WTC11 (cell line): ENCODE data around the gene MAML3. TPM values are rescaled to one million over a fixed set of nuclear protein-coding genes. Genes with fewer than 3 reads are reported as not detected.

ENCODE experiments used
- ATAC-seq: fragments of 200-7000 bp; cut with Tn5 transposase; 2 replicates; pipeline ENCODE4 v1.10.0; 2021; ENCODE audit warnings: mild to moderate bottlenecking, moderate library complexity
- CTCF ChIA-PET: fragments of 300-600 bp; sonication (Branson Sonifier 250); formaldehyde crosslinking; loops from one replicate; lab custom pipeline; 2021; ENCODE audit warnings: antibody characterized with exemption; lab: Charles Lee
- POLR2A ChIA-PET: fragments of 350-600 bp; sonication (Branson Sonifier 250); formaldehyde crosslinking; loops from one replicate; lab custom pipeline; 2021; ENCODE audit warnings: antibody characterized with exemption; lab: Charles Lee
- DNase-seq: peaks from one replicate; pipeline ENCODE4 v3.0.0; 2021; ENCODE audit warnings: low spot score
- H3K27ac Mint-ChIP-seq: 2 replicates; pipeline ENCODE4 v1.8.0; 2021; ENCODE audit warnings: mixed read lengths
- H3K27me3 Mint-ChIP-seq: 2 replicates; pipeline ENCODE4 v1.8.0; 2021; ENCODE audit warnings: low read depth, mild to moderate bottlenecking, moderate library complexity, mixed read lengths
- H3K36me3 Mint-ChIP-seq: 2 replicates; pipeline ENCODE4 v1.8.0; 2021; ENCODE audit warnings: mixed read lengths
- H3K4me1 Mint-ChIP-seq: 2 replicates; pipeline ENCODE4 v1.8.0; 2022; ENCODE audit warnings: mixed read lengths
- H3K4me3 Mint-ChIP-seq: 2 replicates; pipeline ENCODE4 v1.8.0; 2021; ENCODE audit warnings: mild to moderate bottlenecking, moderate library complexity, mixed read lengths
- H3K9me3 Mint-ChIP-seq: 2 replicates; pipeline ENCODE4 v1.8.0; 2021; ENCODE audit warnings: mixed read lengths
- AR ChIP-seq: fragments of 250-450 bp; sonication (Bioruptor Pico); IDR thresholded peaks from 2 replicates; pipeline ENCODE4 v1.9.0; 2021; ENCODE audit warnings: mild to moderate bottlenecking
- ATF2 ChIP-seq: sonication (generic); formaldehyde crosslinking; IDR thresholded peaks from 2 replicates; pipeline ENCODE4 v1.8.1; 2022; ENCODE audit warnings: low read depth, missing genetic modification reagents, borderline replicate concordance
- ERG ChIP-seq: fragments of 250-450 bp; sonication (Bioruptor Pico); IDR thresholded peaks from 2 replicates; pipeline ENCODE4 v1.8.0; 2021; ENCODE audit warnings: mild to moderate bottlenecking
- FOXK1 ChIP-seq: sonication (generic); formaldehyde crosslinking; IDR thresholded peaks from 2 replicates; pipeline ENCODE4 v1.8.0; 2022; ENCODE audit warnings: mild to moderate bottlenecking, moderate library complexity, missing genetic modification reagents
- GRHL2 ChIP-seq: fragments of 250-450 bp; sonication (Bioruptor Pico); IDR thresholded peaks from 2 replicates; pipeline ENCODE4 v1.8.0; 2022; ENCODE audit warnings: mild to moderate bottlenecking, moderate library complexity; ENCODE audit not compliant: insufficient replicate concordance, severe bottlenecking
- GTF2I ChIP-seq: fragments of 250-450 bp; sonication (Bioruptor Pico); conservative IDR thresholded peaks from 2 replicates; pipeline ENCODE4 v1.4.0; 2021; ENCODE audit warnings: mild to moderate bottlenecking
- MXD4 ChIP-seq: fragments of 250-450 bp; sonication (Bioruptor Pico); IDR thresholded peaks from 2 replicates; pipeline ENCODE4 v1.8.0; 2021; ENCODE audit warnings: mild to moderate bottlenecking, moderate library complexity, borderline replicate concordance
- NR3C1 ChIP-seq: sonication (generic); formaldehyde crosslinking; conservative IDR thresholded peaks from 2 replicates; pipeline ENCODE4 v1.8.1; 2023; ENCODE audit warnings: low read depth, mild to moderate bottlenecking, missing genetic modification reagents
- SP1 ChIP-seq: sonication (generic); formaldehyde crosslinking; conservative IDR thresholded peaks from 2 replicates; pipeline ENCODE4 v1.8.1; 2022; ENCODE audit warnings: missing genetic modification reagents
- STAT6 ChIP-seq: sonication (generic); formaldehyde crosslinking; conservative IDR thresholded peaks from 2 replicates; pipeline ENCODE4 v1.8.1; 2023; ENCODE audit warnings: mild to moderate bottlenecking, low read depth, missing genetic modification reagents, moderate library complexity
- TCF7 ChIP-seq: sonication (generic); formaldehyde crosslinking; IDR thresholded peaks from 2 replicates; pipeline ENCODE4 v1.8.0; 2022; ENCODE audit warnings: mild to moderate bottlenecking, low read depth, missing genetic modification reagents, moderate library complexity
- USF1 ChIP-seq: sonication (generic); formaldehyde crosslinking; IDR thresholded peaks from 2 replicates; pipeline ENCODE4 v1.8.0; 2022; ENCODE audit warnings: mild to moderate bottlenecking, missing genetic modification reagents
- USF2 ChIP-seq: sonication (generic); formaldehyde crosslinking; IDR thresholded peaks from 2 replicates; pipeline ENCODE4 v1.8.1; 2023; ENCODE audit warnings: mild to moderate bottlenecking, missing genetic modification reagents, moderate library complexity
- ZNF232 ChIP-seq: sonication (generic); formaldehyde crosslinking; IDR thresholded peaks from 2 replicates; pipeline ENCODE4 v1.8.0; 2022; ENCODE audit warnings: mild to moderate bottlenecking, missing genetic modification reagents
- ZNF263 ChIP-seq: sonication (generic); formaldehyde crosslinking; IDR thresholded peaks from 2 replicates; pipeline ENCODE4 v1.8.1; 2022; ENCODE audit warnings: low read depth, mild to moderate bottlenecking, moderate library complexity, missing genetic modification reagents
- ZNF317 ChIP-seq: sonication (generic); formaldehyde crosslinking; IDR thresholded peaks from 2 replicates; pipeline ENCODE4 v1.8.1; 2023; ENCODE audit warnings: low read depth, mild to moderate bottlenecking, moderate library complexity, missing genetic modification reagents, borderline replicate concordance
- ZNF396 ChIP-seq: fragments of 250-450 bp; sonication (Bioruptor Pico); IDR thresholded peaks from 2 replicates; pipeline ENCODE4 v1.8.0; 2021; ENCODE audit warnings: mild to moderate bottlenecking, moderate library complexity, borderline replicate concordance
- ZNF416 ChIP-seq: fragments of 250-450 bp; sonication (Bioruptor Pico); IDR thresholded peaks from 2 replicates; pipeline ENCODE4 v1.9.0; 2021; ENCODE audit warnings: mild to moderate bottlenecking, inconsistent platforms
- ZNF425 ChIP-seq: fragments of 250-450 bp; sonication (Bioruptor Pico); conservative IDR thresholded peaks from 2 replicates; pipeline ENCODE4 v1.9.0; 2021; ENCODE audit warnings: mild to moderate bottlenecking
- ZSCAN18 ChIP-seq: fragments of 250-450 bp; sonication (Bioruptor Pico); IDR thresholded peaks from 2 replicates; pipeline ENCODE4 v2.1.2; 2022; ENCODE audit warnings: mild to moderate bottlenecking, moderate library complexity
- total RNA-seq: library from RNA; stranded (reverse); gene quantifications from 3 replicates; pipeline ENCODE4 v1.2.3, GENCODE V29; 2021

The MAML3 gene
- total RNA-seq, 1 experiment from 2014 or later, result 7.4 TPM

- TF ChIP-seq ATF2 (CRISPR knock-in tag), result no peak
Measured at GRCh38 chr4:140056015-140056414, 98.0 kb downstream of the MAML3 start (continued).

GRCh38 chr4:140054861-140055260, 99.1 kb downstream of the MAML3 start:
- no peak overlapping the region for H3K4me3 Mint-ChIP-seq
- ATAC-seq (no peak), DNase-seq (no peak)
- peaks cover 20% of the 10 kb centered on the region for H3K4me1 Mint-ChIP-seq
- H3K27me3 Mint-ChIP-seq, result no peaks in the 10 kb centered on the region
- H3K9me3 Mint-ChIP-seq, result no peaks in the 10 kb centered on the region; the same call in 1 of the 2 replicates
- ChIA-PET POLR2A (no interaction called here), CTCF (interaction anchor here (0.6 kb wide), 1 partner anchor 275 kb away, joined by 3 read pairs; no protein-coding TSS in a partner anchor)
- H3K27ac Mint-ChIP-seq, result no peak overlapping the region
- no peaks in the 10 kb centered on the region for H3K36me3 Mint-ChIP-seq
- TF ChIP-seq ERG (CRISPR knock-in tag) (no peak), MXD4 (CRISPR knock-in tag) (no peak), GRHL2 (CRISPR knock-in tag) (no peak), FOXK1 (no peak), ZNF396 (CRISPR knock-in tag) (no peak), STAT6 (no peak), GTF2I (CRISPR knock-in tag) (no peak), ZNF416 (CRISPR knock-in tag) (no peak), USF1 (CRISPR knock-in tag) (no peak), NR3C1 (no peak)

GRCh38 chr4:140053185-140053584, 100.8 kb downstream of the MAML3 start:
- Mint-ChIP-seq H3K27me3 (no peaks in the 10 kb centered on the region), H3K4me1 (peaks cover 31% of the 10 kb centered on the region), H3K27ac (peak overlapping the region; percentile 58; the same call in 1 of the 2 replicates), H3K9me3 (no peaks in the 10 kb centered on the region; the same call in 1 of the 2 replicates), H3K36me3 (no peaks in the 10 kb centered on the region), H3K4me3 (no peak overlapping the region)
- DNase-seq (no peak), ATAC-seq (no peak)
- CTCF ChIA-PET, result interaction anchor here (0.6 to 5.0 kb wide), 5 partner anchors 15 to 200 kb away, joined by 5 to 60 read pairs (median 8); no protein-coding TSS in a partner anchor
- POLR2A ChIA-PET, result no interaction called here
- TF ChIP-seq USF2 (CRISPR knock-in tag) (no peak), GTF2I (CRISPR knock-in tag) (no peak), SP1 (no peak), ZNF317 (CRISPR knock-in tag) (no peak), AR (no peak), ZNF263 (CRISPR knock-in tag) (no peak), ZNF232 (CRISPR knock-in tag) (no peak), ZSCAN18 (no peak), TCF7 (CRISPR knock-in tag) (no peak), ZNF425 (CRISPR knock-in tag) (no peak)
